Activated T-helper 1 cell treated with anti-CD3 and anti-CD28 coated beads, Interleukin-12 subunit alpha, Interleukin-12 subunit beta, Interleukin-2, Interleukin-4 antibody, amounts not matched to agents 30 ng/mL and 10 ng/mL and 1 ng/mL, durations not matched to agents 14 hours and 24 hours and 36 hours (primary cell): ENCODE measurements around the gene RHOU. TPM values are rescaled to one million over a fixed set of nuclear protein-coding genes. Genes with fewer than 3 reads are reported as not detected.
"Not testable (repeated sequence)": the region's sequence is repeated elsewhere in the genome, so short reads cannot be mapped to it uniquely, and the experiment has no call there.

Experiments used
- DNase-seq: peaks from one replicate; pipeline ENCODE4 v3.0.0; 2021; ENCODE audit warnings: low spot score
- H3K27ac Mint-ChIP-seq: one replicate; pipeline ENCODE4 v1.8.0; 2021; ENCODE audit warnings: mild to moderate bottlenecking, mixed read lengths
- H3K27me3 Mint-ChIP-seq: one replicate; pipeline ENCODE4 v1.8.0; 2022; ENCODE audit warnings: mild to moderate bottlenecking, moderate library complexity, mixed read lengths; ENCODE audit not compliant: insufficient read depth
- H3K36me3 Mint-ChIP-seq: one replicate; pipeline ENCODE4 v1.8.0; 2021; ENCODE audit warnings: low read depth, mixed read lengths
- H3K4me1 Mint-ChIP-seq: one replicate; pipeline ENCODE4 v1.8.0; 2021; ENCODE audit warnings: low read depth, mixed read lengths
- H3K4me3 Mint-ChIP-seq: one replicate; pipeline ENCODE4 v1.8.0; 2021; ENCODE audit warnings: mild to moderate bottlenecking, moderate library complexity, mixed read lengths
- H3K9me3 Mint-ChIP-seq: one replicate; pipeline ENCODE4 v1.8.0; 2021; ENCODE audit warnings: mixed read lengths
- intact Hi-C: fragments of 100-400 bp; cut with micrococcal nuclease; formaldehyde crosslinking; loops from one replicate; pipeline ENCODE4 v1.15.1; 2024
- total RNA-seq: library from RNA; stranded (reverse); gene quantifications from 2 replicates; pipeline ENCODE4 v1.2.3, GENCODE V29; 2022

RHOU gene
- 0.49 and 0.69 TPM in 2 replicates for total RNA-seq

DNA sequence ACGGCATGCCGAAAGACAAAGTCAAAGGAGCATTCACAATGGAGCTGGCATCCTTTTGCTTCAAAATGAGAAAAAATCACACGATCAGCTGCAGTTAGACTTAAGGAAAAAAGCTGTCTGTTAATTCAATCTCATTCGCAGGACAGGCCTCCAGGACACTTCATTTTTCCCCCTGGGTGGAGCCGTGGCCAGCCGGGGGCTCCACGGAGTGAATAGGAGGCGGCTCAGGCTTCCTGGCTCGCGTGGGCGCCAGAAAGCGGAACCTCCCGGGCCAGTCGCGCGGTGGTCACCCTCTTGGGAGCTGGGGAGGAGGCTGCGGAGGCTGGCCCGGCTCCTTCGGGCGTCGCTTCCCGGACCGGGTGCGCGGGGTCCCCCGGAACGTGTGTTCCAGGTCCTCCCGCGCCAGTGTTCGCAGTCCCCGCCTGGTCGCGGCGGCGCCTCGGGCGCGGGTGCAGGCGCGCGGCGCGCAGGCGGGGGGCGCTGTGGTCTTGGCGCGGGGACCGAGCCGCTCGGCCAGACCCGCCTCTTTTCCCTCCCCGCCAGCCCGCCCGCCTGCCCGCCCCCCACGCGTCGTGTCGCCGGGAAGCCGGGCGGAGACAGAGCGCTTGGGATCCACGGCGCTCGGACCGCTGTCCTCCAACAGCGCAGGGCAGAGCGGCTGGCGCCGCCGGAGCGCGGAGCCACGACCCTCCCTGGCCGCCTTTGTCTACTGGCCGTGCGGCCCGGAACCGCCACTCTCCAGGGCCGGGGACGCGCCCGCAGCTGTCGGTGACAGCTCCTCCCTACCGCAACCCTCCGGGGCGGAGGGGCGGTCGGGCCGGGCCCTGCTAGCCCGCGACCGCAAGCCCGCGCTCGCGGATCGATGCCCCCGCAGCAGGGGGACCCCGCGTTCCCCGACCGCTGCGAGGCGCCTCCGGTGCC lies at the start of gene RHOU:
Gene RHOU, plus strand, starts transcription at position 599 of the 921 bp plus-strand sequence. Its CDS starts 264 bp downstream, at position 863.
- intact Hi-C loops = loop anchor here (1.0 to 10.0 kb wide), 7 partner anchors 70 to 518 kb away; no protein-coding TSS in a partner anchor
- DNase-seq = peak; percentile 65
- peak within 1 kb of the TSS; percentile 84 for H3K4me3 Mint-ChIP-seq
- no peaks in the 10 kb centered on the region for H3K9me3 Mint-ChIP-seq
- H3K27ac Mint-ChIP-seq = no peak within 1 kb of the TSS
- H3K36me3 Mint-ChIP-seq = peaks cover 7% of the 10 kb centered on the region
- H3K27me3 Mint-ChIP-seq = peaks cover 40% of the 10 kb centered on the region
- peaks cover 27% of the 10 kb centered on the region for H3K4me1 Mint-ChIP-seq

DNA sequence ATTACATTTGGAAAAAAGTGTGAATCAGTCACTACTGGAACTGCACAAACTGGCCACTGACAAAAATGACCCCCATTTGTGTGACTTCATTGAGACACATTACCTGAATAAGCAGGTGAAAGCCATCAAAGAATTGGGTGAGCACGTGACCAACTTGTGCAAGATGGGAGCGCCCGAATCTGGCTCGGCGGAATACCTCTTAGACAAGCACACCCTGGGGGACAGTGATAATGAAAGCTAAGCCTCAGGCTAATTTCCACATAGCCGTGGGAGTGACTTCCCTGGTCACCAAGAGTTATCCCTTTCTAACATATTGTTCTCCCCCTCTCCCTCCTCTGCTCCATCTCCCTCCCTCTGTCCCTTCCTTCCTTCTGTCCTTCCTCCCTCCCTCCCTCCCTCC lies 47.7 kb upstream of the RHOU start:
- Mint-ChIP-seq H3K36me3 (no peaks in the 10 kb centered on the region), H3K4me3 (no peak overlapping the region), H3K27ac (no peak overlapping the region), H3K9me3 (no peaks in the 10 kb centered on the region), H3K4me1 (no peaks in the 10 kb centered on the region), H3K27me3 (peaks cover 7% of the 10 kb centered on the region)
- DNase-seq = no peak
- intact Hi-C loops = no loop called here

DNA sequence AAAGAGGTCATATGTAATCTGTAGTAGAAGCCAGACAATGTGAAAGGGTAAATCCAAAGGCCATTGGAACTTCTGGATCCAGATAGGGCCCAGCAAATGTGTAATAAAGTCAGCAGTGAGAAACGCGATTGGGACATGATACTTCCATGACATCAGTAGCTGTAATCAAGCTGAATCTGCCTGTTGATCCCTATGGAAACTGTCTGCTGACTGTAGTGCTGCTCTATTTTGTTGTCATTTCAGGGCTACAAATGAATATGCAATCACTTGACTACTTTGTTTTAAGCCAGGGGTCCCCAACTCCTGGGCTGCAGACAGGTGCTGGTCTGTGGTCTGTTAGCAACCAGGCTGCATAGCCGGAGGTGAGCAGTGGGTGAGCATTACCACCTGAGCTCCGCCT lies 46.0 kb upstream of the RHOU start:
- no peak for DNase-seq
- Mint-ChIP-seq H3K36me3 (no peaks in the 10 kb centered on the region), H3K4me3 (no peak overlapping the region), H3K9me3 (no peaks in the 10 kb centered on the region), H3K27ac (no peak overlapping the region), H3K27me3 (peaks cover 2% of the 10 kb centered on the region), H3K4me1 (no peaks in the 10 kb centered on the region)
- intact Hi-C loops = no loop called here

- no peaks in the 10 kb centered on the region for H3K4me1 Mint-ChIP-seq
- peaks cover 2% of the 10 kb centered on the region for H3K27me3 Mint-ChIP-seq
- no peak overlapping the region for H3K27ac Mint-ChIP-seq
- H3K36me3 Mint-ChIP-seq = no peaks in the 10 kb centered on the region
- no peak for DNase-seq
- H3K9me3 Mint-ChIP-seq = no peaks in the 10 kb centered on the region
- no peak overlapping the region for H3K4me3 Mint-ChIP-seq
- intact Hi-C loops = no loop called here
Observed at GRCh38 chr1:228691211-228691610, 44.1 kb upstream of the RHOU start.

DNA sequence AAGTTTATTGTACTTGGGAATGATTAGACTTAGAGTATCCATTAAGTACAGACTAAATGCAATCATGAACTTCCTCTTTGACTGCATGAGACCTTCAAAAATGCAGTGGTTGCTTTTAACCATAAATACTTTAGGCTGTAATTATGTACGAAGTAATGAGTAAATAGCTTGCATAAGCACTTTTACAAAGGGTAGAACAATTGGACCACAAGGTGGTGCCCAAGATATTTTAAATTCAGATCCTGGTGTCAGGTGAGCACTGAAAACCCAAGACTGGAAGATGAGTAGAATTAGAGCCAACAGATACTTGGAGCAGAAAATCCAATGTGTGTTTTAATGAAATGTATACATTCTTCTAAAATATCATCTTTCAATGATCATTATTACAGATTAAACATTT lies 43.4 kb upstream of the RHOU start:
- no peak for DNase-seq
- H3K9me3 Mint-ChIP-seq = no peaks in the 10 kb centered on the region
- no peak overlapping the region for H3K4me3 Mint-ChIP-seq
- H3K4me1 Mint-ChIP-seq = no peaks in the 10 kb centered on the region
- intact Hi-C loops = loop anchor here (1.0 to 2.0 kb wide), 2 partner anchors 199 to 535 kb away; no protein-coding TSS in a partner anchor
- H3K36me3 Mint-ChIP-seq = no peaks in the 10 kb centered on the region
- H3K27me3 Mint-ChIP-seq = peaks cover 2% of the 10 kb centered on the region
- H3K27ac Mint-ChIP-seq = no peak overlapping the region

- H3K4me1 Mint-ChIP-seq, H3K27me3 Mint-ChIP-seq, H3K4me3 Mint-ChIP-seq, DNase-seq, H3K9me3 Mint-ChIP-seq, H3K36me3 Mint-ChIP-seq, intact Hi-C loops, H3K27ac Mint-ChIP-seq: not testable (repeated sequence)
Observed at GRCh38 chr1:228694447-228694846, 40.8 kb upstream of the RHOU start.

- Mint-ChIP-seq H3K27ac (no peak overlapping the region), H3K9me3 (no peaks in the 10 kb centered on the region), H3K36me3 (no peaks in the 10 kb centered on the region), H3K4me3 (no peak overlapping the region), H3K4me1 (no peaks in the 10 kb centered on the region), H3K27me3 (peaks cover 4% of the 10 kb centered on the region)
- intact Hi-C loops = no loop called here
- DNase-seq = no peak
Observed at GRCh38 chr1:228695015-228695955, 40.0 kb upstream of the RHOU start.

- DNase-seq = no peak
- Mint-ChIP-seq H3K36me3 (no peaks in the 10 kb centered on the region), H3K9me3 (no peaks in the 10 kb centered on the region), H3K27ac (no peak overlapping the region), H3K4me3 (no peak overlapping the region), H3K4me1 (no peaks in the 10 kb centered on the region), H3K27me3 (peaks cover 10% of the 10 kb centered on the region)
- intact Hi-C loops = no loop called here
Observed at GRCh38 chr1:228697207-228698016, 37.9 kb upstream of the RHOU start.

GRCh38 chr1:228698017-228698329 lies 37.3 kb upstream of the RHOU start:
- intact Hi-C loops = no loop called here
- peaks cover 11% of the 10 kb centered on the region for H3K27me3 Mint-ChIP-seq
- H3K36me3 Mint-ChIP-seq = no peaks in the 10 kb centered on the region
- H3K9me3 Mint-ChIP-seq = no peaks in the 10 kb centered on the region
- H3K4me1 Mint-ChIP-seq = no peaks in the 10 kb centered on the region
- no peak overlapping the region for H3K27ac Mint-ChIP-seq
- no peak for DNase-seq
- no peak overlapping the region for H3K4me3 Mint-ChIP-seq

DNA sequence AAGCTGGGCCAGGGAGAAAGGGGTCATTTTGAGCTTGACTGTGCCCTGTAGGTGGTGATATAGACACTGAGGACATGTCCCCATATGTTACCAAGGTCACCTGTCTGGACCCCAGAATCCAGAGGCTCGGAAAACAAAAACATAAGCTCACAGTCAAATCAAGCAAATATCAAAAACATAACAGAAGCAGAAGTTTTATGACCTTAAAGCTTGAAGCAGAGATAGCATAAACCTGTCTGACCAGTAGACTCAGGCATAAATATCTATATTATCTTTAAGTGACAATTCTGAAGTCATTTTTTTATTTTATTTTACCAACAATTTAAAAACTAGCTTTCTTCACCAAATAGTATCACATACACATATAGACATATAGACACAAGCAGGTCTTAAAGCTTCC lies 32.8 kb upstream of the RHOU start:
- Mint-ChIP-seq H3K27ac (no peak overlapping the region), H3K36me3 (no peaks in the 10 kb centered on the region), H3K4me1 (no peaks in the 10 kb centered on the region), H3K27me3 (peaks cover 13% of the 10 kb centered on the region), H3K9me3 (no peaks in the 10 kb centered on the region), H3K4me3 (no peak overlapping the region)
- intact Hi-C loops = no loop called here
- no peak for DNase-seq

DNA sequence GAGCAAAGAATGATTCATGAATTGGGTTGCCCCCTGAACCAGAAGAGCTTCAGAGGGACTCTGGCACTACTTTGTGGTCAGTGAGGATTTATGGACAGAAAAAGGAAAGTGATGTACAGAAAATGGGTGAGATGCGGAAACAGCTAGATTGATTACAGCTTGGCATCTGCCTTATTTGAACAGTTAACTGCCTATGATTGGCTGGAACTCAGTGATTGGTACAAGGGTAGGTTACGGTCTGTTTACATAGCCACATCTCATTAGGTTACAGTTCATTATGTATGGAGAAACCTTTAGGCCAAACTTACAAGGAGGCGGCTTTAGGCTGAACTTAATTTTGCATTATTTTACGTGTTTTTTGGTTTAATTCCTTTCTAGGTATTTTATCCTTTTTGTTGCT lies 29.0 kb upstream of the RHOU start:
- Mint-ChIP-seq H3K27me3 (peaks cover 6% of the 10 kb centered on the region), H3K27ac (no peak overlapping the region), H3K4me1 (no peaks in the 10 kb centered on the region), H3K9me3 (no peaks in the 10 kb centered on the region), H3K4me3 (no peak overlapping the region), H3K36me3 (no peaks in the 10 kb centered on the region)
- intact Hi-C loops = no loop called here
- DNase-seq = no peak

DNA sequence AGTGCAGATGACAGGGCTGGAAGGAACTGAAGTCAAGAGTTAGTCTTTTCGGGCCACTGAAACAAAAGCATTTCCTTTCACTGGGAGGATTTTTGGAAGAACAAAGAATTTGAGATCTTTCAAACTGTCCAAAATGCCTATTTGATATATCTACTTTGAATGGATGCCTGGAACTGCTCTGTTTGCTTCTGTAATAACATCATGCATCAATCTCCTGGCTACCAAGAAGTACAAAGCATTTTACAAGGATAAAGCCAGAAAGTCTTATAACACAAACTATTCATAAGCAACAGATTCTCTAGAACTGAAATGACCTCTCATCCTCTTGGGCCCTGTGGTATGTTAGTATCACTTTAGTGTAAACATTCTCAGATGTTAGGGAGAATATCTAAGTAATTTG lies 18.2 kb upstream of the RHOU start:
- no peak overlapping the region for H3K4me3 Mint-ChIP-seq
- no peaks in the 10 kb centered on the region for H3K36me3 Mint-ChIP-seq
- no peak for DNase-seq
- H3K27me3 Mint-ChIP-seq = peaks cover 23% of the 10 kb centered on the region
- no peaks in the 10 kb centered on the region for H3K9me3 Mint-ChIP-seq
- intact Hi-C loops = no loop called here
- no peak overlapping the region for H3K27ac Mint-ChIP-seq
- H3K4me1 Mint-ChIP-seq = no peaks in the 10 kb centered on the region
